Adrenal gland (tissue), 5 donors: ENCODE data around the gene TMEM200C.

Source experiments
- CTCF ChIP-seq, 6 experiments: fragments of 450-650 bp in 4 of 6; fragments of 200-600 bp in 2 of 6; sonication (generic) in 1 of 6; IDR thresholded peaks; 1 replicate in 5 of 6; 2 replicates in 1 of 6; pipeline versions ENCODE4 v1.5.1 to v1.8.0; 2016 to 2021; ENCODE audit warnings: antibody characterized with exemption in 6 of 6, mild to moderate bottlenecking in 2 of 6, moderate library complexity in 1 of 6
- POLR2A ChIP-seq, 2 donors: fragments of 450-650 bp; IDR thresholded peaks; one replicate each; pipeline ENCODE4 v1.6.1; 2017; ENCODE audit warnings: antibody characterized with exemption in 2 of 2, mild to moderate bottlenecking in 2 of 2, moderate library complexity in 1 of 2
- donor health status: DM: no; HTN: no; CAD: no.

DNA sequence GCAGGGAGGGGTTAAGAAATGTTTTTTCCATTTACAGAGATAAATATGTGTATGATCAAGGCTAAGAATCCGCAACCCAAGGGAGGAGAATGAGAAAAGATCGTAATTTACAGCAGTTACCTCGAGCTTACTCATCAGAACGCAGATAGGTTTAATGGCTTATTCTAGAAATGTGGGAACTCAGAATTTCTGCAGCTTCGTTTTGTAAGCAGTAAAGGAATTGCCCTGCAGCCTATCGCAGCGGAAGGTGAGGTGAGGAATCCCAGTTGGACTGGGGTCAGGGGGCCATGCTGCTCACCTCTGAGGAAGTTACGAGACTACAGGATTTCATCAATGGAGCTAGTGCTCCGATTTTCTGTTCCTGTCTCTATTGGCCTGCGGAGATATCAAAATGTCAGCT lies 8.1 kb upstream of the TMEM200C start:
- no peak for TF ChIP-seq CTCF (IDR thresholded peaks at IDR 0.05)
- no peak for TF ChIP-seq POLR2A (IDR thresholded peaks at IDR 0.05)
